ENCODE measurements around the gene SET. TPM values are rescaled to one million over a fixed set of nuclear protein-coding genes. Genes with fewer than 3 reads are reported as not detected.
A peak's percentile ranks its signal among the peaks of the same experiment; 100 is the strongest.

SET gene
- total RNA-seq, 1 experiment from 2014 or later = 266 TPM

DNA sequence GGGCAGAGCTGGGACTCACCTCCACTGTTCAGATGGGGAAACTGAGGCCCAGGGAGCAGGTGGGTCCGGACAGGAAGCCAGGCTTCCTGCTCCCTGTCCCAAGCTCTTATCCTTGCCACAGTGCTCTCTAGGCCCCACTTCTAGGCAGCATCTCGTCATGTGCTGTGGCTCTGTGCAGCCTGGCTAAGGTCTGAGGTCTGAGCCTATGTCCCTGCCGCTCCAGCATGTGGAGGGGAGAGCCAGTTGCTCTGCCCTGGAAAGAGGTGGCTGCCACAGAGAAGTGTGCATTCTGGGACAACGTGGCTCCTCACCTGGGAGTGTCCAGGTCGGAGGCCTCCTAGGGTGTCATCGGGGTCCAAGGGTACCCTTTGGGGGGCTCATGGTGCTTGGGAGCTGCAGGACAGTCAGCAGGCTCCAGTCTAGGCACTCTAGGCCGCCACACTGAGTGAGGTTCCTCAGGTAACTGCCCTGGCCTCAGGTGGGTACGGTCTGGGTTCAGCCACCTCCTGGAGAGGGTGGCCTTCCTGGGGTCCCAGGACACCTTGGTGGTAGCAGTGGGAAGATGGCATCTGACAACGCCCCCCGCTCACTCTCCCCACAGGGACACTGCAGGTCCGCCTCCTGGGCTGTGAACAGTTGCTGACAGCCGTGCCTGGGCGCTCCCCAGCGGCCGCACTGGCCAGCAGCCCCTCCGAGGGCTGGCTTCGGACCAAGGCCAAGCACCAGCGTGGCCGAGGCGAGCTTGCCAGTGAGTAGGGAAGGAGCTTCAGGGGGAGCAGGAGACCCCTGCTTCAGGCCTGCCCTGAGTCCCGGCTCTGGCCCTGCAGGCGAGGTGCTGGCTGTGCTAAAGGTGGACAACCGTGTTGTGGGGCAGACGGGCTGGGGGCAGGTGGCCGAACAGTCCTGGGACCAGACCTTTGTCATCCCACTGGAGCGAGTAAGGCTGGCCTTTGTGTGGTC lies 23.7 kb downstream of the SET start:
- DNase-seq (ENCODE audit: low read depth) = no peak

DNA sequence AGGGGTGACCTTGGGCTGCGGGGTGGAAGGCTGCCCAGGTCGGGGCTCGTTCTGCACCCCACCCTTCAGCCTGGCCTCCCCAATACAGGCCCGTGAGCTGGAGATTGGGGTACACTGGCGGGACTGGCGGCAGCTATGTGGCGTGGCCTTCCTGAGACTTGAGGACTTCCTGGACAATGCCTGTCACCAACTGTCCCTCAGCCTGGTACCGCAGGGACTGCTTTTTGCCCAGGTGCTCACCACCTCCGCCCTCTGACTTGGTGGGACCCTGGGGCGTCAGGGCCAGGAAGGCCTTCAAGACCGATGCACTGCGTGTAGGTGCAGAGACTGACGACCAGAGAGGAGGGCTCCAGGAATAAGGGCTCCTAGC lies 24.4 kb downstream of the SET start:
- no peak for DNase-seq (ENCODE audit: low read depth)

DNA sequence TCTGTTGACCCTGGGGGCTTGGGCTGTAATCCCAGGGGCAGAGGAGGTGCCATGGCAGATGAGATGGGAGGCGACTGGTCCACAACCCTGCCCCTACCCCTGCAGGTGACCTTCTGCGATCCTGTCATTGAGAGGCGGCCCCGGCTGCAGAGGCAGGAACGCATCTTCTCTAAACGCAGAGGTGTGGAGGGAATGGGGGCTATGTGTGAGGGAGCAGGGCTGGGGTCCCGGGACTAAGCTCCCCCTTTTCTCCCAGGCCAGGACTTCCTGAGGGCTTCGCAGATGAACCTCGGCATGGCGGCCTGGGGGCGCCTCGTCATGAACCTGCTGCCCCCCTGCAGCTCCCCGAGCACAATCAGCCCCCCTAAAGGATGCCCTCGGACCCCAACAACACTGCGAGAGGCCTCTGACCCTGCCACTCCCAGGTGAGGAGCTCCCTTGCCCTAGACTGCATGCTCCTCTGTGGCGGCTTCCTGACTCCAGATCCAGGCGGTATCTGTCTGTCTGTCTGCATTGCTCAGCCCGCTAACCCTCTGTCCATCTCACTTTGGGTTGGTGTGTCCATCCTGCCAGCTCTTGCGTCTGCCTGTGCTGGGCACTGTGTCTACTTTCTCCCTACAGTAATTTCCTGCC lies 25.0 kb downstream of the SET start:
- no peak for DNase-seq (ENCODE audit: low read depth)

DNA sequence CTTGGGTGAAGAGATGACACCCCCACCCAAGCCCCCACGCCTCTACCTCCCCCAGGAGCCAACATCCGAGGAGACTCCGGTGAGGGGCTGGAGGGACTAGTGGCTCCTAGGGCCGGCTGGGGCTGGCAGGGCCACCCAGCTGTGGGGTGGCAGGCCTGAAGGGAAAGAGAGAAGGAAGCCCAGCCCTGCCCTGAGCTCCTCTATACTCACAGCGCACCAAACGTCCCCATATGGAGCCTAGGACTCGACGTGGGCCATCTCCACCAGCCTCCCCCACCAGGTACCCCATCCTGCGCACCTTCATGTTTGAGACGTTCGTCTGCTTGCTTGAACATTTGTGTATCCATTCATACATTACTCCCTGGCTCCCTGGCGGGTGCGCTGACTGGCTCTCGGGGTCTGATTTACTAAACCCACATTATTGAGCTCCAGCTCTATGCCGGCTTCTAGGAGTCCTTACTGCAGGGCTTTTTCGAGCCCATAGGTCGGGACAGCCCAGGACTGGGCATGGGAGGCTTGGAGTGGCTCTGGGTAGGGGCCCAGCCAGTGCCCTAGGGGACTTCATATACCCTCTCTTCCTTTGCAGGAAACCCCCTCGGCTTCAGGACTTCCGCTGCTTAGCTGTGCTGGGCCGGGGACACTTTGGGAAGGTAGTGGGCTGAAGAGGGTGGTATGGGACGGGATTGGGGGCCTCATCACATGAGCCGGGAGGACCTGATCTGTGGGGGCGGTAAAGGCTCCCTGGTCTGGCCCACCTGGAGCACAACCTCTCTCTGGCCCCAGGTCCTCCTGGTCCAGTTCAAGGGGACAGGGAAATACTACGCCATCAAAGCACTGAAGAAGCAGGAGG lies 25.8 kb downstream of the SET start:
- DNase-seq (ENCODE audit: low read depth) = no peak

DNA sequence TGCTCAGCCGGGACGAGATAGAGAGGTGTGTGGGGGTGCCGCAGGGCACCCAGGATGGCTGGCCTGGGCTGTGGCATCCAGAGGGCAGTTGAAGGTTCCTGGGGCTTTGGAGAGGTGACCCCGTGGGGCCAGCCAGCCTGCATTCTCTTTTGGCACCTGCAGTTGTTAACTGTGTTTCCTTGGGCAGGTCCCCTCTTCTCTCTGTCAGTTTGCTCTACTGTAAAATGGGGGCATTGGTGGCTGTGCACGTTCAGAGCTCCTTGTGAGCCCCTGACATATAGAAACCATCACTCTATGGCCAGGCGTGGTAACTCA lies 26.4 kb downstream of the SET start:
- no peak for DNase-seq (ENCODE audit: low read depth)

DNA sequence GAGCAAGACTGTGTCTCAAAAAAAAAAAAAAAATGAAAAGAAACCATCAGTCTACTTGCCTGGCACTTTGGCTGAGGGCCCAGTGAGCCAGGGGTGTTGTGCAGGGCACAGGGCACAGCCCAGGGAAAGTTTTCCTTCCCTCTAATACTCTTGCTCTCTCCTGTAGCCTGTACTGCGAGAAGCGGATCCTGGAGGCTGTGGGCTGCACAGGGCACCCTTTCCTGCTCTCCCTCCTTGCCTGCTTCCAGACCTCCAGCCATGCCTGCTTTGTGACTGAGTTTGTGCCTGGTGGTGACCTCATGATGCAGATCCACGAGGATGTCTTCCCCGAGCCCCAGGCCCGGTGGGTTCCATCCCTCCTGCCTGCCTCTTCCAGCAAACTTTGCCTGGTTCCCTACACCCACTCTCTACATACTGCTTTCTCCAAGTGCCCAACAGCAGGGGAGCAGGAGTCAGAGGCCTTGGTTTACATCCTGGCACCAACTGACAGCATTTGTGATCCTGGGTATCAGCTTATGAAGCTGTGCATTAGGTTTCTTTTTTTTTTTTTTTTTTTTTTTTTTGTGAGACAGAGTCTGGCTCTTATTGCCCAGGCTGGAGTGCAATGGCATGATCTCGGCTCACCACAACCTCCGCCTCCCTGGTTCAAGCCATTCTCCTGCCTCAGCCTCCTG lies 27.7 kb downstream of the SET start:
- no peak for DNase-seq (ENCODE audit: low read depth)

DNA sequence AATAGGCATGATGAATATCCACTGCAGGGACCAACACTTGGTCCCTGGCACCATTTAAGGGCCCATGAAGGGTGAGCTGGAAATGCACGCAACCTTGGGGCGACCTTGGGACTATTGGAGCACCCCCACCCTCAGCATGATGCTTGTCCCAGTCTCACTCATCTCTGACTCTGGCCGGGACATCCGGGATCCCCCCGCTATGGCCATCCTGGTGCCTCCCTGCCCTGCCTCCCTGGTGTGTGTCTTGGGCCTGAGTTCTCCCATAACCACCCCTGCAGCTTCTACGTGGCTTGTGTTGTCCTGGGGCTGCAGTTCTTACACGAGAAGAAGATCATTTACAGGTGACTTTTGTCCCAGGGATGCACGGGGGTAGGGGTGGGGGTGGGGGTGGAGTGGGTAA lies 29.0 kb downstream of the SET start:
- DNase-seq (ENCODE audit: low read depth) = no peak

DNA sequence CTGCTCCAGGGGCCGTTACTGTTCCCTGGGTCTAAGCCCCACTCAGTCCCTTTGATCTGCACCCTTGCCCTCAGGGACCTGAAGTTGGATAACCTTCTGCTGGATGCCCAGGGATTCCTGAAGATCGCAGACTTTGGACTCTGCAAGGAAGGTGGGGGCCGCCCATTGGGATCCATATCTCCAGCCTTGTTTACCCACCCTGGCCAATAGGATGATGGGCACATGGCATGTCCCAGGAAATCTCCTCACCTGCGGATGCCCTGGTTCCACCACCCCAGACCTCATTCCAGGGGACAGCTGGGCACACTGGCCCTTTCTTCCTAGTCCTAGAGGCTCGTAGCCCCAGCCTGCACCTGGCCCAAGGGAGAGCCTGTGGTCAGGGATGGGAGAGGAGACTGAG lies 29.5 kb downstream of the SET start:
- no peak for DNase-seq (ENCODE audit: low read depth)

DNA sequence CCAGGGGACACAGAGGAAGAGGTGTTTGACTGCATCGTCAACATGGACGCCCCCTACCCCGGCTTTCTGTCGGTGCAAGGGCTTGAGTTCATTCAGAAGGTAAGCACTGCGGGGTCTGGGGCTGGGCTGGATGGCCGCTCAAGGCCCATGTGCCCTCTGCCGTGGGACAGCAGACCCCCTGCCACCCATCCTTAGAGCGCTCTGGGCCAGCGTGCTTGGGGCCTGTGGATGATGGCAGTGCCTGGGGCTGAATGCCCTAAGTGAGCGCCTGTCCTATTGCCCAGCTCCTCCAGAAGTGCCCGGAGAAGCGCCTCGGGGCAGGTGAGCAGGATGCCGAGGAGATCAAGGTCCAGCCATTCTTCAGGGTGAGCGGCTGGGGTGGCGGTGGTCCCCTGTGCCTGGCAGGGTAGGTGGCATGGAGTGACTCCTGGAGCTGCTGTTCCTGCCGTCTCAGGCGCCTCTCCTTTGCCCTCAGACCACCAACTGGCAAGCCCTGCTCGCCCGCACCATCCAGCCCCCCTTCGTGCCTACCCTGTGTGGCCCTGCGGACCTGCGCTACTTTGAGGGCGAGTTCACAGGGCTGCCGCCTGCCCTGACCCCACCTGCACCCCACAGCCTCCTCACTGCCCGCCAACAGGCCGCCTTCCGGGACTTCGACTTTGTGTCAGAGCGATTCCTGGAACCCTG lies 31.0 kb downstream of the SET start:
- DNase-seq (ENCODE audit: low read depth) = no peak

DNA sequence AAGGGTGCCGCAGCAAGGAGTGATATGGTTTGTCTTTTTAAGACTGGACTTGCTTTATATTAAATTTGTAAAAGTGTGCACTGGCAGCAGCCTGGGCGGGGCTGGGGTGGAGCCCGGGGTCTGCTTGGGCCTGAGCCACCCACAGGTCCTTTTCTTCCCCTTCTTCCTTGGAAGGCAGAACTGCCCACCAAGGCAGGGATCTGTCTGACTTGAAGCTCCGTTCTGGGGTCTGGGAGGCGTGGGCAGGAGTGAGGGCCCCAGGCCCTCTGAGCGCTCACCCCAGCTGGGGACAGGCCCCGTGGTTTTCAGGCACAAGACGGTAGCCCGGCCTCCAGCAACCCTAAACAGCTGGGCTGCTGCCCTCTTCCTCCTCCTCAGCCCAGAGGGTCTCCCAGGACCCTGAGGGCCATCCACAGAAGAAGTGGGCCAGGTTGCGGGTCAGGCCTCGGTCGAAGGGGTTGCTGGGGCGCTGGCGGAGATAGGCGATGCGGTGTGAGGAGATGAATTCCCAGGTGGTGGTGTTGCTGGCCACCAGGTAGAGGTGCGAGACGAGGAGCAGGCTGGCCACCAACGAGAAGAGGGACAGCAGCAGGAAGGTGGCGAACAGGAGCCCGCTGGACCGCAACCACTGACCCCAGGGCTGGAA lies 31.9 kb downstream of the SET start:
- DNase-seq (ENCODE audit: low read depth) = no peak

DNA sequence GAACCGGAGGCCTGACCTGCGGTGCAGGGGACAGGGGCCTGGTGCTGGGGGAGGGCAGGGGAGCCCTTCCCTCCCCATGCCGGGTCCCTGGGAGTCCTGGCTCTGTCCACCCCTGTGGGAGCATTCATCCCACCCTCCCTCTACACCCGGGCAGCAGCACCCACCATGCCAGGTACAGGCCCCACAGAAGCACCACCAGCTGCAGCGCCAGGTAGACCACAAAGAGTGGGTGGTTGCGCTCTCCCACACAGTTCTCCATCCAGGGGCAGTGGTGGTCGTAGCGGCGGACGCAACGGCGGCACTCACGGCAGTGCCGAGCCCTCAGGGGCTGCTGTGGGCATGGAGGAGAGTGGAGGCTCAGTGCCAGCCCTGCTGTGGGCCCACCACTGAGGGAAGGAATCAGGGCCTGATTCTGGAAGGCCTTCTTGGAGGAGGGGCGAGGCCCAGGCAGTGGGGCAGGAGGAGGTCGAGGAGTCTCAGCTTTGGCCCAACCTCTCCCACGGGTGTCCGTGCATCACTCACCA lies 32.5 kb downstream of the SET start:
- DNase-seq (ENCODE audit: low read depth) = no peak

DNA sequence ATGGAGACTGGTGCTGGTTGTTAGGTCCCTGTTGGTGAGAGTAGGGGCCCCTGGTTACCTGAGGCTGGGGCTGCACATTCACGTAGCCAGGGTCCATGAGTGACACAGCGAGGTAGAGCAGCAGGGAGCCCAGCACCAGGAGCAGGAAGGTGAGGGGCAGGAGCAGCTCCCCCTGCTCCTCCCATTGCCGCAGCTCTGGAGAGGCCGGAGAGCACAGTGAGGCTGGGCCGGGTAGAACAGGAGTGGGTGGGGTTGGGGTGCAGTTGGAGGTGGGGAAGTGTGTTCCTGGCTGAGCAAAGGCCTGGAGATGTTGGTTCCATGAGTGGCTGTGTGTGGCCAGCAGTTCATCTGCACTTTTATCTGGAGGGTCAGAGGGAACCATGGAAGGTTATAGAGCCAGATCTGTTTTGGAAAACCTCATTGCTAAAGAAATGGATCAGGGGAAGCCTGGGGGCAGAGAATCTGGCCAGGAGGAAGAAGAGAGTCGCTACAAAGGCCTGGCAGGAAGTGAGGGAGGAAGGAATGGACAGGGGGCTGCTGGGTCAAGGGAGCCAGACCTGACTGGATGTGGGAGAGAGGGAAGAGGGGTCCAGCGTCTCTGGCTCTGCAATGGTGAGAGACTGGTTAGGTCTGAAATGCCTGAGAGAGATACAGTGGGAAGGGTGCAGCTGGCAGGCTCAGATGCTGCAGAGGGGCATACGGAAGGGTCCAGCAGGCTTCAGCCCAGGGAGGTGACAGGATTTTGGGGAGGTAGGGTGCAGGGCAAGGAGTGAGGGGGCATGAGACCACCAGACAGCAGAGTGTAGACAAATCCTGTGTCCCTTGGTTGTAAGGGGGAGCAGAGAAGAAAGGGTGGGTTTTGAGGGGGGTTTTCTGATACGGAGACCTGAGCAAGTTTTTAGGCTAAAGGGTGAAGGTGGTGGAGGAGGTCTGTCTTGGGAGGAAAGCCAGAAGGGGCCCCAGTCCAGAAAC lies 33.6 kb downstream of the SET start:
- no peak for DNase-seq (ENCODE audit: low read depth)

DNA sequence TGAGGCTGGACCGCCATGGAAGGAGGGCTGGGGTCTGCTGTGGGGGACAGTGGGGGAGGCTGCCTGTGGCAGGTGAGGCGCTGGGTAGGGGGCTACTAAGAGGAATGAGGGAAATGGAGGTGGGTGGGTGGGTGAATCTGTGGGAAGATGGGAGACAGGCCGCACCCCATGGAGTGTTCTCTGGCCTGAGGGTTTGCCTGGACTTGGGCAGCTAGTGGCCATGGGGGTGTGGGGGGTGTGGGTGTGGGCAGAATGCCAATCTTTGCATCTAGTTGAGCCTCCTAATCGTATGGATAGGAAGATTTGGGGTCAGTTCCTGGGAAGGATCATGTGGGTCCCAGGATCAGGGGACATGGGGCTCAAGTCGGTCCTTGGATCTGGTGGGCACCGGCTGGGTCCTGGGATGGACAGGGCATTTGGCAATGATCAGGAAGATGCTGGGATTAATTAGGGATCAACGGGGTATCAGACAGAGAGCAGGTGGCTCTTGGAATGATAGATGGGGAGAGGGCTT lies 34.4 kb downstream of the SET start:
- DNase-seq (ENCODE audit: low read depth) = no peak

DNA sequence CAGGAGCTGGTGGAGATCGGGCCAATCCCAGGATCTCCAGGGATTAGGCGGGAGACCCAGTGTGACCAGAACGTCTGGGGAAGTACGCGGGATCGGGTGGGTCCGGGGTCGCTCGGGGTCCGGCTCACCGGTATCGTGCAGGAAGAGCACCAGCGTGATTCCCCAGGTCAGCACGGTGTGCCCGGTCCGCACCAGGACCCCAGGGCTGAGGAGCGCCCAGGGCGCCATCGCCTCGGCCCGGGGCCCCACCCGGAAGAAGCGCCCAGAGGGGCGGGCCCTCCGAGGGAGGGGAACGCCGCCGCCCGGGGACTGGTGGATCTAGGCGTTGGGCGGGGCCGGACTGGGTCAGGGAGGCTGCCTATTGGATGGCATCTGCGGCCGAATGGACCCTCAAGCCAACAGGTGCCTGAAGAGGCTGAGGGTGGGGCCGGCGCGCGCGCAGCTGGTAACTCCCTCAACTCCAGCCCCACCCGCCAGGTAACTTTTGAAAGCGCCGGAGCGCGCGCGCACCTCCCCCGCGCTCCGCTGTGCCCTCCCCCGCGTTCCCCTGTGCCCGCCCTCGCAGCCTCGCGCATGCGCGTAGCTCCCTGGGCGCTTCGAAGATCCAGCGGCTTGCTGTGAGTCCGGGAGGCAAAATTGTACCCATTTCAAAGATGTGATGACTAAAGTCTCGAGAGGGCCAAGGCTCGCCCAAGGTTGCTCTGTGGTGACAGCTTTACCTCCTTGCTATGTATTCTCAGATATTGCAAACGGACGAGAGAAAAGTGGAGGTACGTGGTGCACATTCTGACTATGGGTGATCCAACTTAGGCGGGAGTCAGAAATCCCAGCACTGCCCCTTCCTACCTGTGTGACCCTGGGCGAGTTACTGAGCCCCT lies 35.1 kb downstream of the SET start, which contains the start of gene ZDHHC12:
Gene ZDHHC12 (minus strand): TSS at position 262 of the 878 bp plus-strand sequence. CDS start 34 bp downstream, at position 228.
- peak; percentile 96 for DNase-seq (ENCODE audit: low read depth)

DNA sequence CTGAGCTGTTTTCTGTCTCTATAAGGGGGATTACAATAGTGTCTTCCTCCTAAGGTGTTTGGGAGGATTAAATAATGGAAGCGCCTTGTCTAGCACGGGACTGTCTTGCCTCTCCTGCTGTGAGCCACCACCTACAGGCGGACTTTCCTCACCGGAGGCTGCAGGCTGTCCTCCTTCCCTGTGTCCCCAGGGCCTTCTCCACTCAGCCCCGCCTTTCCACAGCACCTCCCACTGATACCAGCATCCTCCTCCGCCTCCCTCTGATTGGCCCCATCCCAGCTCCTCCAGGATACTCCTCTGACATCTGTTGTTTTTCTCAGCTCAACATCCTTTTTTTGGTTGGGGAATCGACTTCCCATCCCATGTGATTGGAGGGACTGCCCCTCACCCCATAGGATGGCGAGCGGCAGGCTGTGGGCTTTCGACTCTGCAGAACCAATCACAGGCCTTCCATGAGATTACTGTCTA lies 35.8 kb downstream of the SET start:
- DNase-seq (ENCODE audit: low read depth) = peak; percentile 86

DNA sequence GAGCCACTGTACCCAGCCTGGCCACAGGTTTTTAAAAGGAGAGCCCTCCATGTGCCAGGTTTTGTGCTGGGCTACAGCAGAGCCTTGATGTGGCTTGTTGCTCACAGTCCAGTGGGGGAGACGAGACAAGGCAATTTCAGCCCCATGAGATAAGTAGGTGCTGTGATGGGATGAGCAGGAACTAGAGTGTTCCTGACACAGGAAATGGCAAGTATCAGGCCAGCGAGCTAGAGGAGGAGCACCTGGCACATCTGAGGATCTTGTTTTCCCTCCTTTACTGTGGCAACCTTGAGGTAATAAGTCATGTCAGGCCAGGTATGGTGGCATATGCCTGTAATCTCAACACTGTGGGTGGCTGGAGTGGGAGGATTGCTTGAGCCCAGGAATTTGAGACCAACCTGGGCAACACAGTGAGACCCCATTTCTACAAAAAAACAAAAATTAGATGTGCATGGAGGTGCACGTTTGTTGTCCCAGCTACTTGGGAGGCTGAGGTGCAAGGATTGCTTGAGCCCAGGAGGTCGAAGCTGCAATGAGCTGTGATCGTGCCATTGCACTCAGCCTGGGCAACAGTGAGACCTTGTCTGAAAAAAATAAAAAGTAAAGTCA lies 38.7 kb downstream of the SET start:
- no peak for DNase-seq (ENCODE audit: low read depth)

DNA sequence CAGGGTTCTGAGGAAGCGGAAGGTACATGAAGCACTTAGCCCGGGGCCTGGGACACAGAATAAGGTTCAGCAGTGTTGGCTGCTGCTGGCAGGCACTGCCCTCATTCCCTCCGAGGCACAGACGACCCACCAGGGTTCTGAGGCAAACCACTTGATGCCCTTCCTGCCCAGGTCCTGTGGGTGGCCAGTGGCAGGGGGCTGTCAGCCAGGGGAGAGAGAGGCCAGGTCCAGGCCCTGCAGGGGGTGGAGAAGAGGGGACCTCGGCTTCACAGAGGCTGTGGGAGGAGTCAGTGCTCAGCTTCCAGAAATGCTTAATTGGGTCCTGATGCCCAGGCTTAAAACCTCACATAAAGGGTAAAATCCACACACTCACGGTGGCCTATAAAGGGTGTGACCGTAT lies 39.3 kb downstream of the SET start:
- DNase-seq (ENCODE audit: low read depth) = no peak
